ENCODE measurements around the gene HOXC4.

DNA sequence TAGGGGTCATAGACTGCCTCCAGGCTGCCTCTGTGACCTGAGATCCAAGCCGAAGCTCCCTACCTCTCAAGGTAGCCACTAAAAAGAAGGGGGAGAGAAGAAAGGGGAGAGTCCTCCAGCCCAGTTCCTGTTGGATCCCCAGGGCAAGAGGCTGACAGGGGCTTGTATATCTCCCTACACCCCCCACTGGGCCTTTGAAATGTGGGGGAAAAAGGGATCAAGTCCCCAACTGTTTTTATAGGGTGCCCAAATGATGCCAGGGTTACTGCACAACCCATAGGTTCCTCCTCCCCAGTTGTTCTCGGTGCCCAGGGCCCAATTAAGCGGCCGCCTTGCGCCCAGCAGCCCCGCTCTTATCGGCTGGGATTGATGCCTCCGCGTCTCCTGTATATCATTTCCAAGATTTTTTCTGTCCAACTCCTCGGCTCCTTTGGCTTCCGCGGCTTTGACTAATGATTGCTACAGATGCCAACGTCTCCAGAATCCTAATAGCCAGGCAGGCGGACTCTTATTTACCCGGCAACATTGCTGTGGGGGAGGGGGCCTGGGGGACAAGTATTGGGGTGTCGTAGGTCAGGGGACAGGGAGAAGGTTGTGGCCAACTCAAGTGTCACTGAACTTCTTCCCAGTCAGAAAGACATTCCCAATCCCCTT is 7.6 kb upstream of the HOXC4 start:
- TF ChIP-seq, protein P1, sequence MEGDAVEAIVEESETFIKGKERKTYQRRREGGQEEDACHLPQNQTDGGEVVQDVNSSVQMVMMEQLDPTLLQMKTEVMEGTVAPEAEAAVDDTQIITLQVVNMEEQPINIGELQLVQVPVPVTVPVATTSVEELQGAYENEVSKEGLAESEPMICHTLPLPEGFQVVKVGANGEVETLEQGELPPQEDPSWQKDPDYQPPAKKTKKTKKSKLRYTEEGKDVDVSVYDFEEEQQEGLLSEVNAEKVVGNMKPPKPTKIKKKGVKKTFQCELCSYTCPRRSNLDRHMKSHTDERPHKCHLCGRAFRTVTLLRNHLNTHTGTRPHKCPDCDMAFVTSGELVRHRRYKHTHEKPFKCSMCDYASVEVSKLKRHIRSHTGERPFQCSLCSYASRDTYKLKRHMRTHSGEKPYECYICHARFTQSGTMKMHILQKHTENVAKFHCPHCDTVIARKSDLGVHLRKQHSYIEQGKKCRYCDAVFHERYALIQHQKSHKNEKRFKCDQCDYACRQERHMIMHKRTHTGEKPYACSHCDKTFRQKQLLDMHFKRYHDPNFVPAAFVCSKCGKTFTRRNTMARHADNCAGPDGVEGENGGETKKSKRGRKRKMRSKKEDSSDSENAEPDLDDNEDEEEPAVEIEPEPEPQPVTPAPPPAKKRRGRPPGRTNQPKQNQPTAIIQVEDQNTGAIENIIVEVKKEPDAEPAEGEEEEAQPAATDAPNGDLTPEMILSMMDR (IDR thresholded peaks at IDR 0.05 in 4 of 5, conservative IDR thresholded peaks at IDR 0.05 in 1 of 5), result no peak
- no peak for TF ChIP-seq POLR2A (IDR thresholded peaks at IDR 0.05)
